HG03108 (cell line): ENCODE measurements around the gene PPP1R1C.

ENCODE experiments used
- ATAC-seq: cut with Tn5 transposase; IDR thresholded peaks from one replicate; pipeline ENCODE4 v1.9.1; 2021; ENCODE audit warnings: moderate library complexity; ENCODE audit not compliant: unreplicated experiment

The PPP1R1C gene

GRCh38 chr2:182097571-182098164, 112.0 kb downstream of the PPP1R1C start:
- no peak for ATAC-seq

DNA sequence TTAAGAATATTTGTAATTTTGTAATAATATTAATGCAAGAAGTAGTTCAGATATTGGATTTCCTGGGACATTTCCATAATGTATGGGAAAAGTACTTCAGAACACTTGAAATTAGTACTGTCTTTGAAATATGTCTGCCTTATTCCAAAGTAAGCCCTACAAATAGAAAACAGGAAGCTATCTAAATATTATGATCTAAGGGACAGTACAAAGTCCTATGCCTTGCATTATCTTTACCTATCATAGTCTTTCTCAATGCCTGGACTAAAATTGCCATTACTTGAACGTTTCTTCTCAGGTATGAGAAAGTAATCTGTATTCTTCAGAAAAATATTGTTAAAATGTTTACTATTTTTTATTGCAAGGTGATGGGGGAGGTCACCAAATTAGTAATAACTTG, 113.0 kb downstream of the PPP1R1C start:
- ATAC-seq: no peak

DNA sequence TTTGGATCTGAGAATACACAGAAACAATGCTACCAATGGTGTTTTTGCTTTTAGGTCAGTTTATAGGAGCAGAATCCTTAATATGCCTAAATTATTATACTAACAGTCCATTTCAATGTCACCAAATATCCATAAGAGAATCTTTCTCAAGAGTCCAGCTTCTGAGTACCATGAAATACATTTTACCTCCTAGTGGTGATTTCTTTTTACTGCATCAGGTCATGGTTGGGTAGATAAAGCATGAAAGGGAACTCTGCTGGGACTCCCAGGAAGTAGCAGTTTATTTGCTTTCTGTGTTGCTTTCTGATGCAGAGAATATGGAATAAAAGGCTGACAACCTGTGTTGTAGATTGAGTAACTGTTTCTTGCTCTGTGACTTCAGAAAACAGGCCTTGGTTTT, 115.6 kb downstream of the PPP1R1C start:
- no peak for ATAC-seq

DNA sequence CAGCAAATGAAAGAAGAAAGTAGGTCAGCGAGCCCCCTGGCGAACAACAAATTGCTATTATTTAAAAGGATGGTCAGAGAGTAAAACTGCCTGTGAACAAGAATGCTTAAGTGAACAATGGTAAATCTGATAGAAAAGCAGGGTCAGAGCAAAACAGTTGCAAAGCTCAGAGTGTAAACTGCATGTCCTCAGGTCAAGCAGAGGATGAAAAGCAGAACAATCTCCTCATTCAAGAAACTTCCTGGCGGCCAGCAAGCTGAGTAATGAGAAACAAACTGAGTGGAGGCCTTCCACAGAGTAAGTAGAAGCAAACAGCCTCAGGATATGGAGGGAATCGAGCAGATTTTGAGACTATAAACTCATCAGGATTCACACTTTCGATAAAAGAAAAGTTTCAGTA, 117.9 kb downstream of the PPP1R1C start:
- no peak for ATAC-seq

DNA sequence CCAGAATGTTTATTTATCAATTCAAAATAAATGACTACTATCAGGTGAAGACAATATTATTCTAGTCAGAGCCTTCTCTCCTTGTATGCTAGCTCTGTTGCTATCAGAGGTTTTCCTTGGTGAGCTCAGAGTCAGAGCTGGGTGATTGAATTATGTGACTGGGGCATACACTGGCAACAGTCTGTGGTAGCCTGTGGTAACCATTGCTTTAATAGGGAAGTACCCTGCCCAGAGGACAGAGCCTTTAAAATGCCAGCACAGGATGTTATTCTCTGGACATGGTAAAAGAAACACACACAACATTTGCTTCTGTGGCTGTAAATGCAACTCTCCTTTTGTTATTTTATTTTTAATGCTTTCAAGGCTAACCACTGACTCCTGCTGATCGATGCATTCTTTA, 124.7 kb downstream of the PPP1R1C start:
- ATAC-seq: no peak

- no peak for ATAC-seq
Observed at GRCh38 chr2:182113334-182113733, 127.7 kb downstream of the PPP1R1C start.

- ATAC-seq: no peak
Observed at GRCh38 chr2:182115258-182115657, 129.6 kb downstream of the PPP1R1C start.

- ATAC-seq: no peak
Observed at GRCh38 chr2:182116774-182117173, 131.1 kb downstream of the PPP1R1C start.

- ATAC-seq: no peak
Observed at GRCh38 chr2:182117196-182117595, 131.5 kb downstream of the PPP1R1C start.

GRCh38 chr2:182128821-182129707, 143.4 kb downstream of the PPP1R1C start:
- ATAC-seq: no peak

DNA sequence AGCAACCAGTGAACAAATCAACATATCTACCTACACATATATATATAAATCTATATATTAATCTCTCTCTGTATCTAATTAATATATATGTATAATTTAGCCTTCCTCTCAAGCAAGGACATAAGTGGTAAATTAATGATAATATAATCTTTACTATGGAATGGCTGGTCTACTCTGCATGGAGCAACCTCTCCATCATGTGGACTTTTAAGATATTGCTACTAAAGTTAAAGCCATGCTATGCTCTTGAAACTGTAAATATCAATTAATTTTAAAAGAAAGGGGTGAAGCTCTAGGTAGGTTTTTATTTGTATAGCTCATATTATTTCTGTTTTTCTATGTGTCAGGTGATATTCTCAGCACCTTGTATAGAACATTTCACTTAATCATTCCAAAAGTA, 147.0 kb downstream of the PPP1R1C start:
- ATAC-seq: no peak

GRCh38 chr2:182133195-182133891, 147.7 kb downstream of the PPP1R1C start:
- no peak for ATAC-seq

GRCh38 chr2:182134201-182134600, 148.5 kb downstream of the PPP1R1C start:
- ATAC-seq: no peak

- ATAC-seq: no peak
Observed at GRCh38 chr2:182142062-182142461, 156.4 kb downstream of the PPP1R1C start.

GRCh38 chr2:182144041-182144775, 158.6 kb downstream of the PPP1R1C start:
- no peak for ATAC-seq

GRCh38 chr2:182144776-182145165, 159.1 kb downstream of the PPP1R1C start:
- ATAC-seq: no peak

DNA sequence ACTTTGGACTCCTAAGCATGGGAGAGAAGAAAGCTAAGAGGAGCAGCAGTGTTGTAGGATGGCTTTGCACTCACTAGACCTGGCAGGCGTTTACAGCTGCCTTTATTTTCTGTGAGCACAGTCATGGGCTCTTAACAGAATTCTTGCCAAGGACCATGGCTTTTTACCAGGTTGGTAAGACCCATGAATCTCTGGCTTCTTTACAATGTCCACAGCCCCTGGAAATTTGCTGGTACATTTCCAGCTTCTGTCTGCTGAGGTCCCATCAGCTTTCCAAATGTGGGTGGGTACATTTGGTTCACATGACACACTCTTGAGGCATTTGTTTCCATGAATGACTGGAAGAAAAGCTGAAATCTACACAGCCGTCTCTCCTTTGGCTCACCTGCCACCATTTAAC, 162.7 kb downstream of the PPP1R1C start:
- no peak for ATAC-seq

DNA sequence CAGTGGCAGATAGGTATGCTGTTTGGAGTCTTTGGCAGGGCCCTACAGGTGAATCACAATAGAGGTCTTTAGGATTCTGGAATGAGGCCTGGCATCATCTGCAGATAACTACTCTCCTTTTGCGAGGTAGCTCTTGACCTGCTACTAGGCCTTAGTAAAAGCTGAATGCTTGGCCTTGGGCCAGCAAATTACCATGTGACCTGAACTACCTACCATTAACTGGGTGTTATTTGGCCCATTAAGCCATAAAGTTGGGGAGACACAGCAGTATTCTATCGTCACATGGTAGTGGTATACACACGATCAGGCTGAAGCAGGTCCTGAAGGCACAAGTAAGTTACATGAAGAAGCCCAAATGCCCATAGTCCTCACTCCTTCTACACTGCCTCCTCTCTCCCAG, 178.2 kb downstream of the PPP1R1C start:
- no peak for ATAC-seq

DNA sequence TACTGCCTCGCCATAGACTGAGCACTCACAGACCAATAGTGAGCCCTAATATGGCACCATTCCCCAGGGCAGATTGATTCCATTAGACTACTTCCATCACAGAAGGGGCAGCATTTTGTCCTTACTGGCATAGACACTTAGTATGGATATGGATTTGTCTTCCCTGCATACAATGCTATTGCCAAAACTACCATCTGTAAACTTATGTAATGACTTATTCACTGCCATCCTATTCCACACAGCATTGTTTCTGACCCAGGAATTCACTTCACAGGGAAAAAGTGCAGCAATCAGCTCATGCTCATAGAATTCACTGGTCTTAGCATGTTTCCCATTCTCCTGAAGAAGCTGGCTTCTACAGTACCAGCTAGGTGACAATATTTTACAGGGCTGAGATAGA, 179.0 kb downstream of the PPP1R1C start:
- no peak for ATAC-seq

GRCh38 chr2:182165202-182165601, 179.5 kb downstream of the PPP1R1C start:
- ATAC-seq: no peak

DNA sequence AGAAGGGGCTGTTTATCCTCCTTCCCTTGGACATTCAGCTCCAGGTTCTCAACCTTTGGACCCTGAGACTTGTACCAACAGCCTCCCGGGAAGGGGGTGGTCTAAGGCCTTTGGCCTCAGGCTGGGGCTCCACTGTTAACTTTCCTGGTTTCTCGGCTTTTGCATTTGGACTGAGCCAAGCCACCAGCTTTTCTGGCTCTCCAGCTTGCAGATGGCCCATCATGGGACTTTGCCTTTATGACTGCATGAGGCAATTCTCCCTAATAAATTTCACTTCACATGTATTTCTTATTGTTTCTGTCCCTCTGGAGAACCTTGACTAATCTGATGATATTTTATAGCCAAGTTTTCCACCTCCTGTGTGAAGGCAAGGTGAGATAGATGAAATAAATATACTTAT, 180.8 kb downstream of the PPP1R1C start:
- no peak for ATAC-seq
